HG02870 (cell line): ENCODE measurements around the gene ATP11A.
A peak's percentile ranks its signal among the peaks of the same experiment; 100 is the strongest.
"Not testable (repeated sequence)": the region's sequence is repeated elsewhere in the genome, so short reads cannot be mapped to it uniquely, and the experiment has no call there.

Experiments used
- ATAC-seq: cut with Tn5 transposase; IDR thresholded peaks from one replicate; pipeline ENCODE4 v1.9.1; 2021; ENCODE audit warnings: mild to moderate bottlenecking, moderate library complexity; ENCODE audit not compliant: unreplicated experiment

The ATP11A gene

DNA sequence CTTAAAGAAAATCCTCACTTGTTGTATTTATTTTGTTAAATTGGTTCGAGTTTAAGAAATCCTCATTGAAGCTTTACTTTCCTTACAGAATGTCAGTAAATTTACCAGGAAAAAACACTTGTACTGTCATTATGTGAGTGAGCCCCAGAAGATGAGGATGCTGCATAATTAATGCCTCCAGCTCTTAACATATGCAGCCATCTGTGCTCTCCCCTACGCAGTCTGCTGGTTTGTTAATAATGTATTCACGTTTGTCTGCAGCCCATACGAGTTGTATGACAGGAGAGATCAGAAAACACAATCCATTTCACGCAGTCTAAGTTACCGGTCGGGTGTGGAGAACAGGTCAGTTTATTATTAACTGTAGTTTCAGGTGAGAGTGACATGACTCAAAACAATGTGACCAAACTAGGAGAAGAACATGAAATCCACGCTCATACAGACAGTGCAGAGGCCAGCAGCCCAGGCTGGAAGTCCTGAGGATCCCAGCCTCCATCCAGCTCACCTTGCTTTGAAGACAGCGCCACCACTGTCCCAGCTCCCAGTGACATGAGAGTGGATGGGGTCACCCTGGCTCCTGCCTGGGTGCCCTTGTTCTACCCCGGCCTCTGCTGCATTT, 19.8 kb upstream of the ATP11A start:
- ATAC-seq = no peak

- ATAC-seq = no peak
These were observed 19.0 kb upstream of the ATP11A start for GRCh38 chr13:112670864-112671263.

- ATAC-seq = no peak
These were observed 18.5 kb upstream of the ATP11A start for GRCh38 chr13:112671359-112671758.

GRCh38 chr13:112672651-112673284, 17.1 kb upstream of the ATP11A start:
- no peak for ATAC-seq

- ATAC-seq = peak; percentile 60
These were observed 15.1 kb upstream of the ATP11A start for GRCh38 chr13:112674412-112675365.

GRCh38 chr13:112675366-112675756, 14.5 kb upstream of the ATP11A start:
- no peak for ATAC-seq

DNA sequence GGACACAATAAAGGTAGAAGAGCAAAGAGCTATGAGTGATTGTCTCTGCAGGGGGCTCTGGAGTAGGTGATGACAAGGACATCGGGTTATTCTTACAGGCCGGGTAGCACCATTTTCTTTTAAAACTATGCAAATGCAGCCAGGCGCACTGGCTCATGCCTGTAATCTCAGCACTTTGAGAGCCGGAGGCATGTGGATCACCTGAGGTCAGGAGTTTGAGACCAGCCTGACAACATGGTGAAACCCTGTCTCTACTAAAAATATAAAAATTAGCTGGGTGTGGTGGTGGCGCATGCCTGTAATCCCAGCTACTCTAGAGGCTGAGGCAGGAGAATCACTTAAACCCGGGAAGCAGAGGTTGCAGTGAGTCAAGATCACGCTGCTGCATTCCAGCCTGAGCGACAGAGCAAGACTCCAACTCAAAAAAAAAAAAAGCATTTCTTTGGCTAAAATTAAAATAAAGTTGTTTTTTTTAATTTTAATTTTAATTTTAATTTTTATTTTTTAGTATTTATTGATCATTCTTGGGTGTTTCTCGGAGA, 12.3 kb upstream of the ATP11A start:
- not testable (repeated sequence) for ATAC-seq

DNA sequence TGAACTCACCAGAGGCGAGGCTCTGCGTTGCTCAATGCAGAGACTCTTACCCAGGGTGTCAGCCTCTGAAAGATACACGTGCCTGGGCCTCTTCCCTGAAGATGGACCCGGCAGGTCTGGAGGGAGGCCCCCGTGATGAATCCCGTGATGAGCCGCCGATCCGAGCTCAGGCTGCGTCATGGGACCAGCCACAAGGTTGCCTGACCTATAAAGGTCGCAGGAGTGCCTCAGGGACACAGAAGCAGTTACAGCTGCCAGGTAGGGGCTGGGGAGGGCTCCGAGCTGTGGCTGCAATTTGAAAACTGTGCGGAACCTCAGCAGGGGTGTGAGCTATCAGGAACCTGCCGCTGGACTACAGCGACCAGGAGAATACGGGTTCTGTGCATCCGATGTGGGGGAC, 10.5 kb upstream of the ATP11A start:
- ATAC-seq = no peak

DNA sequence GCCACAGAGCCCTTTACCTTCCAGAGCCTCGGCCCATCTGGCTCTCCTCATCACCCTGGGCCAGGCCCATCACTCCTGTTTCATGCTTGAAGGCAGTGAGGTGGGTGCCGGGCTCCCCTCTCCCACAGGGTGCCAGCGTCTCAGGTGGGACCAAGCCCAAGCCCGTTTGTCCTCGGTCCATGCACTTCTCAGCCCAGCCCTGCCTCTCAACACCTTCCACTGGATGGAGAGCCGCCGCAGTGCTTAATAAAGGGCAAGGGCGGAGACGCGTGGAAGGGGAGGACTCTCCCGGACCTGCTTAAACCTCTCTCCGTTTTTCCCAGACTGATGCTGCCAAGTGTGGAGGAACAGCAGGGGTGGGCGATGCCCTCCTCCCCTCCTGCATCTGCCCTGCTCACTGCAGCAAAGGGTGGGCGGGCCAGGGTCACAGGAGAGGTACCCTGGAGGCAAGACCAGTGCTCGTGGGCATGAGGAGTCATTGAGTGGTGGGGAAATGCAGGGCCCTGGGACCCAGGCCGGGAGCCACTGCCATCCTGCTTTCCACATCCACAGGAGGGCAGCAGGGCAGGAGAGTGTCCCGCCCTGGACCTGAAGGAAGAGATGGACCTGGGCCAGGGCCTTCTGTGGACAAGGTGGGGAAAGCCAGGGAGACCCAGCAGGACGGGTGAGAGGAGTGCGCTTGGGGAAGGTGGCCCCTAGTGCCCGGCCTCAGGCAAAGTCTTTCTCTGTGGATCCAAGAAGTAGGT, 9.7 kb upstream of the ATP11A start:
- no peak for ATAC-seq

- ATAC-seq = no peak
These were observed 9.0 kb upstream of the ATP11A start for GRCh38 chr13:112680741-112681360.

GRCh38 chr13:112683581-112683980, 6.3 kb upstream of the ATP11A start:
- ATAC-seq = no peak

GRCh38 chr13:112684071-112684845, 5.6 kb upstream of the ATP11A start:
- ATAC-seq = no peak

DNA sequence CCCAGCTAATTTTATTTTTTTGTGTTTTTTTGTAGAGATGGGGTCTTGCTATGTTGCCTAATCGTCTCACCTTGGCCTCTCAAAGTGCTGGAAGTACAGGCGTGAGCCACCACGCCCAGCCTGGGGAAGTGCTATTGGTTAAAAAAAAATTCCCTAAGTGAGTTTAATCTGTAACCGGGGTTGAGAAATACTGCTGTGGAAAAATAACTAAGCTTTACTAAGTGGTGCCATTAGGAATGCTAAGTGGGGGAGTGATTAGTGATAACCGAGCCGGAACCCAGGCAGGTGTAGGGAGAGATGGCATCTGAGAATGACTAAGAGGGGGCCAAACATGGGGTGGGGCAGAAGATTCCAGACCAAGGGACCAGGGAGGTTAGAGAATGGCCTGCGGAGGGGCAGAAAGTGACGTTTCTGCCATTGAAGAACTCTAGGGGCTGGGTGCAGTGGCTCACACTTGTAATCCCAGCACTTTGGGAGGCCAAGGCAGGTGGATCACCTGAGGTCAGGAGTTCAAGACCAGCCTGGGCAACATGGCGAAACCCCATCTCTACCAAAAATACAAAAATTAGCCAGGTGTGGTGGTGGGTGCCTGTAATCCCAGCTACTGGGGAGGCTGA, 4.5 kb upstream of the ATP11A start:
- not testable (repeated sequence) for ATAC-seq

DNA sequence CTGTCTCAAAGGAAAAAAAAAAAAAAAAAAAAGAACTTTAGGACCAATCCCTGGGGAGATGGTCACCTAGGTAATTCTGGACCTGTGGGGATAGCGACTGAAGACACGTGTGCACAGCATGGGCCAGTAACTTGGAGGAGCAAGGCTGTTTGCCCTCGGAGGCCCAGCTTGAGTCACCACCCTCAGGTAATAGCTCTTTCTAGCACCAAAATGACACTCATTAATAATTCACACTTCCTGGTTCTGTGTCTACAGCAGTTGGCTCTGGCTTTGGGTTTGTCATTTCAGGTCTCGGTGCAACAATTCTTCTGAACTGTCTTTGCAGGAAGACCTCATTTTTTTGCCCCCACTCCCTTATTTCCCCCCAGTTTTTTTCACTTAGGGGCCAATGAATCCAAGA, 3.9 kb upstream of the ATP11A start:
- no peak for ATAC-seq

DNA sequence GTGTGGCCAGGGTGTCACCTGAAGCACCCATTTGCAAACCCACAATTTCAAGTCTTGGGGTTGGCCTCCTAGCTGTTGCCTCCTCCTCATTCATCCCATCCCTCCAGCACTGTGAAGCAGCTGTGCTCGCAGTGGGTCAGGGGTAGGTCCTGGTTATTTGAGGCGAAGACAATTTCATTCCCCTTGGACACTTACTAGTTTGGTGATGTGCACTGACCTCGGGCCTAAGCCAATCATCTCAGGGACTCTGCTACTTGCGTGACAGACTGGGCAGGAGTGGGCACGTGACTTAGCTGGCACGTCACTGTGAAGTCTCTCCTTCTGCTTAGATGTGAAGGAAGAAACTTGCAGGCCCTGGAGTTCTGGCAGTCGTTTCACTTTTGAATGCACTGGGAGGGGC, 3.5 kb upstream of the ATP11A start:
- ATAC-seq = no peak

DNA sequence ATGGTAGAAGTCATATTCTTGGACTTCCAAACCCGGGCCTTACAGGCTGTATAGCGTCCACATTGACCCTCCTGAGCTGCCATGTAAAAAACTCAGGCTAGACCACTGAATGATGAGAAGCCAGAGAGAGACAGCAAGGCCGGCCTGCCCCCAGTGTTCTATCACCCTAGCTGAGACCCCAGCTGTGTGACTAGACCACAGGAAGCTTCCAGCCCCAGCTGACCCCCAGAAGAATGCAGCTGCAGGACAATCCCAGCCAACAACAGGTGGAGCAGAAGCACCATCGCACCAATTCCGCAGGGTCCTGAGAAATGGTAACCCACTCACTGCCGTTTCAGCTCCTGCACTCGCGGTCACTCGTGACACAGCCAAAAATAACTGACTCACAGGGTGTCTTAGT, 2.9 kb upstream of the ATP11A start:
- ATAC-seq = no peak

GRCh38 chr13:112687836-112688559, 1.8 kb upstream of the ATP11A start:
- no peak for ATAC-seq

- no peak for ATAC-seq
These were observed 1.1 kb upstream of the ATP11A start for GRCh38 chr13:112688560-112689302.
